GM18909 (cell line): Measurements from ENCODE around the gene PDK4.

ENCODE experiments used
- ATAC-seq: cut with Tn5 transposase; IDR thresholded peaks from one replicate; pipeline ENCODE4 v1.9.1; 2021; ENCODE audit warnings: mild to moderate bottlenecking; ENCODE audit not compliant: unreplicated experiment, poor library complexity

PDK4 gene

DNA sequence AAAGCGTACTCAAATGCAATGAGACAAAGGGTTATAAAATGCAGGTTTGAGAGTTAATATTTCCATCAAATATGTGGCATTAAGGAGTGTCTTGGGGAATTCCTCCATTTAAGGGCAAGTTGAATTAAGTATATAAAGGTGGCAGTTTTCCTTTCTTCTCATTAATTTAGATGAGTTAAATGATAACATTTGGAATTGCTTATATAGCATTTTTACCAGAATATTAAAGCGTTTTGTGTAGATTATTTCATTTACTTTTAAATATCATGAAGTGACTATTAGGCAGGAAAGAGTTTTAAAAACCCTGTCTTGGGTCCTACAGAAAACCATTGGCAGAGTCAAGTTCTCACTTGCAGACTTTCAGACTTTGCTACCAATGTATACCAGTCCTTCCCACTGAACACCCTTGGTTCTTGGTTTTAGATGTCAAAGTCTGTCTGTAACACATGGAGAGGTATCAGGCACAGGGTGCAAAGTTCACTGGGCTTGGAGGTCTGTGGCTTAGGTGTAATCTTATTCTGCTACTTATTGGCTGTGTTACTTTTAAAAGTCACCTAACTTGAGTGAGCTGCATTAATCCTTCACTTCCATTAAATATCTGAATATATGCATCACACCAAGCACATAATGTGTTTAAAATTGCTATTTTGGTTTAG is 59.5 kb downstream of the PDK4 start:
- ATAC-seq: no peak

DNA sequence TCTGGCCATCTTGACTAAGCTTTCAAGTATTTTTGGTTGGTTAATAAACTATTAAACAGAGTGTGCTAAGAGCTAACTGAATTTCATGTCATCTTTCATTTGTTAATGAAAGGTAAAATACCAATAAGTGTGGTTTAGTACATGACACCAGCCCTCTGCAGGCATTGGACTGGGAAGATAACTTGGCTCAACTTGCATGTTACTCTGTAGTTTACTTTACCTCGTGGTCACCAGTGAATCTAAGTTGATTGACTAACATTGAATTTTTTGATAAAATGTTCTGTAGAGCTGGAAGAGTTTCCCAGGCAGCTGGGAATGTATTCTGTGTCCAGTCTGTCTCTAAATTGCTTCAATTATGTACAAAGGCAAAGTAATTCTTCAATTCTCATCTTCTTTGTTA is 60.7 kb downstream of the PDK4 start:
- no peak for ATAC-seq

DNA sequence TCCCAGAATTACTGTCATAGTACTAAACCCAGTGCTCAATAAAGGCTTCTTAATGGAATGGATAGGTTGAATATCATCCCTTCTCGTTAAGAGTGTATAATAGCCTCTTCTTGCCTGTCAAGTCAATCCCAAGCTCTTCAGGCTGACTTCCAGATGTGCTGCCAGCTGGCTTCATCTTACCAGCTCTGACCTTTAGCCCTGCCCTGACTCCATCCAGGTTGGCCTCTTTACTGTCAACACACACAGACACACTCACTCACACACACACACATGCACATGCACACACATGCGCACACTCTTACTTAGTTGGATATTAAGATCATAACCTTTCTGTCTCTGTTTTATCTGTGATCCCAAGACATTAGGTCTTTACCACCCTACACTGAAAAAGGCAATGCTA is 61.5 kb downstream of the PDK4 start:
- no peak for ATAC-seq
